Measurements from ENCODE around the gene TXNRD3.
"Not testable (repeated sequence)": the region's sequence is repeated elsewhere in the genome, so short reads cannot be mapped to it uniquely, and the experiment has no call there.

Gene TXNRD3

DNA sequence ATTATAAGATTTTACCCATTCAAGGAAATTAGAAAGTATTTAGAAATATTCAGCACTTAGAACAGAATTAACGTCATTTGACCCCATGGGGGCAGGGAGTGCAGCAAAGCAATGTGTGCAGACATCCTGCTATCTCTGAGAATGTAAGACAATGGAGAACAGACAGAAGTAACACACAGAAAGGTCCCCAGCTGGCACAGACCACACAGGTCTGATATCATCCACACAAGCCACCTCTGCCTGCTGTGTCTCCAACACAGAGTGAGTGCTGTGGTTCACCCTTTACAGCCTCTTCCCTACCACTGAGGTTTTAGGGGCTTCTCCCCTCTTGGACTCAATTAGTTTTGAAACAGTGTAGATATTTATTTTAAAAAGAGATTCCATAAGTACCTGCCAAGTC lies 16.1 kb downstream of the TXNRD3 start:
- FAIRE-seq: no peak

DNA sequence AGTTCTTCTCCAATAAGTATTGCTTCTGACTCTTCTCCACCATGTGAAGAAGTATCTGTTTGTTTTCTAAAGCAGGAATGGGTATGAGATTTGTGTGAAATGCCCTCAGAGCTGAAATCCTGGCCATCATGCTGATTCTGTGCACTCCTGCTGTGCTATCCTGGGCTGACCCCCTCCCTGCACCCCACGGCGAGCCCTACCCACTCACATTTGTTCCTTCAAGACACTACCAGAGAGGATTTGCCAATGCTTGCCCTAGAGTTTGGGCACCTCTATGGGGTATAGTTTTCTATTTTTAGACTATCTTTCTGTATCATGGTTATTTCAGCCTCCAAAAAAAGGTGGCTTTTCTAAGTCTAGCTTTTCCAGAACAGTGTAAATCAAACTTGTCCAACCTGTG lies 18.5 kb downstream of the TXNRD3 start:
- FAIRE-seq: no peak

DNA sequence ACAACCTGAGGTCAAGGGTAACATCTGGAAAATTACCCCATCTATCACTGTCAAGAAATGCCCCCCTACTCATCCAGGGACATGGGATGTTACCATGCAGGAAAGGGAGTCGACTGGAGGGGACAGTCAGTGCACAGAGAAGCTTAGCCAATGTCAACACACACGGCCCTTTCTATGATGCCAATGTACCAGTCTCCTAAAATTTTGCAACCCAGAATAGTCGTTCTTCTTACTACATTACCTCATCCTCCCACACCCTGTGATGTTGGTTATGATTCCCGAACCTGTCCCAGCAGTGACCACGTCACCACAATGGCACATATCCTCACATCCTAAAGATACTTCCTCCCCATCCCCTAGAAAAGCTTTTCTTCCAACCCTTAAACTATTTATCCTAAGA lies 20.1 kb downstream of the TXNRD3 start:
- no peak for FAIRE-seq

DNA sequence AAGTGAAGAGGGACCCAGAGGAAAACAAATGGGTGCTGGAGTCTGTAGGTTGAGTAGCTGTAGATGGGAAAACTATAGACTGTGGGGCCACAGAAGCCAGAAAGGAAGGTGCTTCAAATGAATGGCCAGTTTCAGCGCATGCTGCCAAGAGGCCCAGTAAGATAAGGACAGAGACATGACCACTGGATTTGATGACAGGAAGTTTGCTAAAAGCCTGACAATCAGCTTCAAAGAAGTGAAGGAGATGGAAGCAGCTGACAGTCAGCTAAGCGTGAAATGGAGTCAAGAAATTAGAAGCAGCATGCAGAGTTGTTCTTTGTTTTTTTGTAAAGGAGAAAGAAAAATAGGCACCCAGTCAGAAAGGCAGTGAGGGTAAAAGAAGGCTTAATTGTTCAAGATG lies 24.9 kb downstream of the TXNRD3 start:
- FAIRE-seq: no peak

DNA sequence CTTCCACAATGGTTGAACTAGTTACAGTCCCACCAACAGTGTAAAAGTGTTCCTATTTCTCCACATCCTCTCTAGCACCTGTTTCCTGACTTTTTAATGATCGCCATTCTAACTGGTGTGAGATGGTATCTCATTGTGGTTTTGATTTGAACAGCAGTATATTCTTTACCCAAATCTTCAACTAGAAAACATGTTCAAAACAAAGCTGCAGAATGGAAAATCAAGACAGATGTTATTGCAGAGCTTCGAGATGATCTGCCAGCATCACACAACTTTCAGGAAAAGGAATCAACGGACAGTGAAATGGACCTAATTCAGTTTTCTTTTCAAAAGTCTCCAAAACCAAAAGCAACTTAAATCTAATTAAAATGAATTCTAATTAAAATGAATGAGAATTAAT lies 29.2 kb downstream of the TXNRD3 start:
- not testable (repeated sequence) for FAIRE-seq

DNA sequence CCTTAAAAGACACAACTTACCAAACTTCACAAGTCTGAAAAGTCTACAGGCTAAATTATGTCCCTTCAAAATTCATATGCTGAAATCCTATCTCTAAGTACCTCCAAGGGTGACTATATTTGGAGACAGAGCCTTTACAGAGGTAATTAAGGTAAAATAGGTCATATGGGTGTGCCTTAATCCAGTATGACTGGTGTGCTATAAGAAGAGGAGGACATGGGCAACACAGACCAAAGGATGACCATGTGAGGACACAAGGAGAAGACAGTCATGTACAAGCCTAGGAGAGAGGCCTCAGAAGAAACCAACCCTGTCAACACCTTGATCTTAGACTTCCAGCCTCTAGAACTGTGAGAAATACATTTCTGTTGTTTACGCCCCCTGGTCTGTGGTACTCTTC lies 32.2 kb downstream of the TXNRD3 start:
- FAIRE-seq: no peak

DNA sequence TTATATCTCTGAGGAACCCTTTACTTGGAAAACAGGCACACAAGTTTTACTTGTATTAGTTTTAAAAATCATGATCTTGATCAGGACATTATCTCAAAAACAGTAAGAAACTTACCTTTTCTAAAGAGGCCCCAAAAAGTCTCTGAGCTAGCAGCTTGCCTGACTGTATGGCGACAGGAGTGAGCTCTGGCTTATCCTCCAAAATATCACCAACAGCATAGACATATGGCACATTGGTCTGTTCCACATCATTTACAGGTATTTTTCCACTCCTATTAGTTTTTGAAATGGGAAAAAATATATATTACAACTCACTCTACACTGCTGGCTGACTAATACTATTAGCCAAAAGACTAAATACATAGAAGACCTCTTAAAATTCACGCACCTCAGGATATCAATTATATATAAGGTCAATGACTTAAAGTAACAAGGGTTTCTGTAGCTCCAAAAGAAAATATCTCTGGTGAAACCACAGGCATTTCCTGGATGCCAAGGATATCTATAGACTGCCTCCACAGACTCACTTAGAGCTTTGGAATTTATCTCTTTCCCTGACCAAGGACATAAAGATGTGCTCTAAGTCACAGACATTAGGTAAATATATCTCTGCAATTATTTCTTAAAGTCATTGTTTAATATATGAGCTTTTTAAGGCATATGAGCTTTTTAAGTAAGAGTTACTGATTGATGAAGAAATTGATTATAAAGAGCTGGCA lies 33.1 kb downstream of the TXNRD3 start:
- no peak for FAIRE-seq

DNA sequence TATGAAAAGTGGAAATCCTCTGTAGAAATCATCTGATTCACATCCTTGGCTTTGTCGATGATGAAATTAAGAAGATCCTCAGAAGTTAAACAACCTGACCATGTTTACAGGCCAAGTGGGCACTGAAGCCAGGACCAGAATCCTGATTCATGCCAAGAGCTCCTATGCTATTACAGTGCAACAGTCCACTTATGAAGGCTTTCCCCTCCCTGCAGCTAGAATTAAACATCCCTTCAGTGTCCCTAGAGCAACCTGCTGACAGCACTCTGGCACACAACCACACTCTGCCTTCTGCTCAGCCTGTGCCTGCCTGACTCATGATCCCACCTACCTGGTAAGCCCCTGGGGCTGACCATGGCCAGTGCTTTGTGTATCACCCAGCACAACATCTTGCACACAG lies 33.8 kb downstream of the TXNRD3 start:
- no peak for FAIRE-seq

DNA sequence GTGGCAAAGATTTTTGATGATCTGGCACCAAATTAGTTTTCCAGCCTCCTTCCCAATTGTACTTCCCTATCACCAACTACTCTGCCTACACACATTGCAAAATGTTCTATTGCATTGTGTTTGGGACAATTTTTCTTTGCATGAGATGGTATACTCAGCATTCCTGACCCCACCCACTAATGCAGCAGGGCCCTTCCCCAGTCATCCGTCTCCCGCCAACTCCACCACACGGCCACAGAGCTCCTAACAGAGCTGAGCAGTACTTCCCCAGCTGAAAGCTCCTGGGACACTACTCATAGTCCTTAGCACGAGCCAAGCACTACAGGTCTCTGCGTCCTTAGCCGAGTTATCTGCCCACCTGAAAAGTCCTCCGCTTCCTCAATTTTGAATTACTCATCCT lies 34.2 kb downstream of the TXNRD3 start:
- FAIRE-seq: no peak

DNA sequence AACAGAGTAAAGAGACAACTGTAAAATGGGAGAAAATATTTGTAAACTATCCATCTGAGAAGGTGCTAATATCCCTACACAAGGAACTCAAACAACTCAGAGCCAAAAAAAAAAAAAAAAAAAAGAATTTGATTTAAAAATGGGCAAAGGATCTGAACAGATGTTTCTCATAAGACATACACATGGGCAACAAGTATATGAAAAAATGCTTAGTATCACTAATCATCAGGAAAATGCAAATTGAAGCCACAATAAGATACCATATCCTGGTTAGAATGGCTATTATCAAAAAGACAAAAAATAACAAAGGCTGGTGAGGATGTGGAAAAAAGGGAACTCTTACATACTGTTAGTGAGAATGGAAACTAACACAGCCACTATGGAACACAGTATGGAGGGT lies 36.2 kb downstream of the TXNRD3 start:
- no peak for FAIRE-seq

DNA sequence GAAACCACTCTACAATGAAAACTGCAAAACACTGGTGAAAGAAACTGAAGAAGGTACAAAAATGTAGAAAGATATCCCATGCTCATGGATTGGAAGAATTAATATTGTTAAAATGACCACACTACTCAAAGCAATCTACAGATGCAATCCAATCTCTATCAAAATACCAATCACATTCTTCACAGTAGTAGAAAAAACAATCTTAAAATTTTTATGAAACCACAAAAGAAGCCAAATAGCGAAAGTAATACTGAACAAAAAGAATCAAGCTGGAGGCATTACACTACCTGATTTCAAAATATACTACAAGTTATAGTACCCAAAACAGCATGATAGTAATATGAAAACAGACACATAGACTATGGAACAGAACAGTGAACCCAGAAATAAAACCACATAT lies 36.9 kb downstream of the TXNRD3 start:
- no peak for FAIRE-seq

DNA sequence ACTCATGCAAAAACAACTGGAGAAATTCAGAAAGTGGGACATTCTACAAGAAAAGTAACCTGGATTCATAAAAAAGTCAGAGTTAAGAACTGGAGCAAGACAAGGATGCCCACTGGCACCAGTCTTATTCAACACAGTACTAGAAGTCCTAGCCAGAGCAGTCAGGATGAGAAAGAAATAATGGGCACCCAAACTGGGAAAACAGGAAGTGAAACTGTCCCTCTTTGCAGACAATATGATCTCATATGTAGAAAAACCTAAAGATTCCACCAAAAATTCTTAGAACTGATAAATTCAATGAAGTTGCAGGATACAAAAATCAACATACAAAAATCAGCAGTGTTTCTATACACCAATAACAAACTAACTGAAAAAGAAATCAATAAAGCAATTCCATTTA lies 37.4 kb downstream of the TXNRD3 start:
- no peak for FAIRE-seq

DNA sequence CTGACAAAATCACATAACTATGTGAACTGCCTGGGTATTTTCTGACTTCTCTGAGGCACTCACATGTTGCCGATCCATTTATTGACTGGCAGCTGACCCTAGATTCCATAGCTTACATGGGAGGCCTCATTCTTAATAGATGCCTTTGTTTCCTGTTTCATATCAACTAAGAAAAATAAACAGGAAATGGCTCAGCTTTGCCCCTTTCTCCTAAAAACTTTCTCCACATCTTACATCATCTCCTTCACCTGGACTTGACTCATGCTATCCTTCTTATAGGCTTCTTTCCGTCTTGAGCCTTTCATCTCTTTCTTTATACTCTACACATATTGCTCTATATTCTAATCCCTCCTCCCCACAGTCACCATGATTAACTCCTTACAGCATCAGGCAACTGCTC lies 38.0 kb downstream of the TXNRD3 start:
- no peak for FAIRE-seq

DNA sequence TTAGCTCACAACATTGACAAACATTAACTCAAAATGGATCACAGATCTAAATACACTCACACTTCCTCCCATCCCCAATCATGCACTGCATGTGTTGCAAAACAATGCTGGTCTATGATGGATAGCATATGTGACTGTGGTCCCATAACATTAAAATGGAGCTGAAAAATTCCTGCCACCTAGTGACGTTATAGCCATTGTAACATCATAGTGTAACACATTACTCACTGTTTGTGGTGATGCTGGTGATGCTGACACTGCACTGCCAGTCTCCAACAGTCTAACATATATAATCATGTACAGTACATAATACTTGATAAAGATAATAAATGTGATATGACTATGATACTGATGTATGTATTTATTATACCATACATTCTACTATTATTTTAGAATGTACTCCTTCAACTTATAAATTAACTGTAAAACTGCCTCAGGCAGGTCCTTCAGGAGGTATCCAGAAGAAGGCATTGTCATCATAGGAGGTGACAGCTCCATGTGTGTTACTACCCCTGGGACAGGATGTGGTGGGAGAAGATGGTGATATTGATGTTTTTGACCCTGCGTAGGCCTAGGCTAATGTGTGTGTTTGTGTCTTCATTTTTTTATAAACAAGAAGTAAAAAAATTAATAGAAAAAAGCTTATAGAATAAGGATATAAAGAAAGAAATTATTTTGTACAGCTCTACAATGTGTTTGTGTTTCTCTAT lies 41.3 kb downstream of the TXNRD3 start:
- FAIRE-seq: no peak

DNA sequence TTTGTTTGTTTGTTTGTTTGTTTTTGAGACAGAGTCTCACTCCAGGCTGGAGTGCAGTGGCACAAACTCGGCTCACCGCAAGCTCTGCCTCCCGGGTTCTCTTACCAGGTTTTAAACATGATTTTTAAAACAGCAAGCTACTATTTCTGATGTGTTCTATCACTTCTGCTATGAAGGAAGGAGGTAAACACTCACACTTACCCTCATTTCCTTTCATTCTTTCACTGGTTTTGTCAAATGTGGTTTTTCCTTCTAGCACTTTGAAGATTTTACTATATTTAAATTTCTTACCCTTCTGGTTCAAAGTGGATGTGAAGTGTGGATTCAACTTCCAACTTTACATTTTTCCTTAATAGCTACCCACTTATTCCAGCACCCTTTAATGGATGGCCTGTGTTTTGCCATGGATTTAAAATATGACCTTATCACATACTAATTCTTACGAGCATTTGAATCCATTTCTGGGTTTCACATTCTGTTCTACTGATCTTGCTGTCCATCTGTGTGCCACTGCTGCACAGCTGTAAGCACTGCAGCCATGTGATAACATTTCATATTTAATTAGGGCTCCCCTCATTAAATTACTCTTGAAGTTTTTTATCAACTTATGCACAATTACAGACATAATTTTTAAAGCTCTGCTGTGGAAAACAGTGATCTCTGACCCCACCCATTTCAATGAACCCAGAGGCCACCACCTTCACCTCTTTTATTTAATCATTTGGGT lies 42.3 kb downstream of the TXNRD3 start:
- FAIRE-seq: no peak

DNA sequence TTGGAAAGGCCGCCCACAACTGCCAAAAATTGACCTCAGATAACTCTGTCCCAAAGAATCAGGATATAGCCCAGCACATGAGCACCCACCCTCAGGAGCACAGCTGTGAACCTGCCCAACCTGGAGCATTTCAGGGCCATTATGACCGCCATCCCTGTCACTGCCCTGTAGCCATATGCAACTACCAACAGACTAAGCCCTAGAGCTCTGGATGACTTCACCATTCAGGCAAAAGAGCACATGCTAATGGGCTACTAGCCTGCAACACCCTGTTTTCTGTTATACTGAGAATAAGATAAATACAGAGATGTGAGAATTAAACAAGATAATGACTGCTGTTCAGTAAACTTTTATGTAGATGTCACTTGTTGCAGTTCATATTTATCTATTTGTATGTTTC lies 45.0 kb downstream of the TXNRD3 start:
- no peak for FAIRE-seq

DNA sequence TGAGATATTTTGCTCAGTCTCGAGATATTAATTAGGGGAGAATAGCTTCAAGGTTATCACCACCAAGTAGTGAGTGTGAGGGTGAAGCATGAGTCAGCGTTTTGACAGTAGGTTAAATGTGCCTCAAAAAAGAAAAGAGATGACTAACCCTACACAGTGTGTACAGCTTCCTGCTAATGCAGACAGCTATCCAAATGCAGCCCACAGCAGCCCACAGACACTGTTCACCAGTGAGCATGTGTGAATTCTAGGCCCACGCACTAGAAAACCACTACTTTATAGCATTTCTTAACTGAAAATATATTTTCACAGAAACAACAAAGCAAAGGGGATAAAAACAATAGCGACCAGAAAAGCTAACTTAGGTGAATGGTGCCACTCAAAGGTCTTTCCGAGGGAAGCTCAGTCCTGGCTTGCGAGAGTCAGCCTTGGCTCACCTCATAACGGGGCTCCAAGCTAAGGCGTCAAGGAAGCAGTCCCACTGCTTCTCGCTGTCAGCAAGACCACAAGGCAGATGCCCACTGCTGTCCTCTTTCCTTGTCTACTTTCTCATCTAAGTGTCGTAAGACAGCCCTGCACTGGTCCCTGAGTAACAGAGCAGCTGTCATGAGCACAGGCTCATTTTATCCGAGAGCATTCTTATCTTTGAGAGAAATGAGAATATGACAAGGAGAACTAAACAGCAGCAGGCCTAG lies 47.6 kb downstream of the TXNRD3 start:
- no peak for FAIRE-seq

DNA sequence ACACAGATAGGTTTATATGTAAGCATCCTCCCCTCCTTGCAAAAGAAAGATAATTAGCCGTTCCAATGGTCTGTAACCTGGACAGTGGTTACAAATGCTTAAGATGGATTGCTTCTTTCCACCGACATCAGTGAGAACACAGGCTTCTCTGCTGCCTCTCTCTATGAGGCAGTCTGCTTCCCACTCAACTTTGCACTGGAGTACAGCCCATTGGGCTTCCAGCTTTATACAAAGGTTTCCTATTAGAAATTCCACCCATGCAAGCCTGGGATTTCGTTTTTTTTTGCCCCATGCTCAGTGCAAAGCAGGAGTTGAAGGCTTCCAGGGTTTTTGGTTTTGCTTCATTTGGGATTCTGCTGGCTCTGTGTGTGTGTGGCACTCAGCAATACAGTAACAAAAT lies 48.9 kb downstream of the TXNRD3 start:
- FAIRE-seq: no peak

DNA sequence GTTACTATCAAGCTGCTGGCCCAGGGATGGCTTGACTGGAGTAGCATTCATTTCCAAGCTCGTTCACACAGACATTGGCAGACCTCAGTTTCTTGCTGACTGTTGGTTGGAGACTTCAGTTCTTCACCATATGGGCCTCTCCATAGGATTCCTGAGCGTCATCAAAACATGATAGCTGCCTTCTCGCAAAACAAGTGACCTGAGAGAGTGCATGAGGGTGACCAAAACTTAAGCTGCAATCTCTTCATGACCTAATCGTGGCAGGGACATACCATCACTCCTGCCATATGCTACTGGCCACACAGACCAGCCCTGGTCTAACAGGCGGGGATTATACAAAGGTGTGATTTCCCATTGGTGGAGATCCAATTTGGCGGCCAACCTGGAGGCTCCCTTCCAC lies 50.2 kb downstream of the TXNRD3 start:
- no peak for FAIRE-seq

DNA sequence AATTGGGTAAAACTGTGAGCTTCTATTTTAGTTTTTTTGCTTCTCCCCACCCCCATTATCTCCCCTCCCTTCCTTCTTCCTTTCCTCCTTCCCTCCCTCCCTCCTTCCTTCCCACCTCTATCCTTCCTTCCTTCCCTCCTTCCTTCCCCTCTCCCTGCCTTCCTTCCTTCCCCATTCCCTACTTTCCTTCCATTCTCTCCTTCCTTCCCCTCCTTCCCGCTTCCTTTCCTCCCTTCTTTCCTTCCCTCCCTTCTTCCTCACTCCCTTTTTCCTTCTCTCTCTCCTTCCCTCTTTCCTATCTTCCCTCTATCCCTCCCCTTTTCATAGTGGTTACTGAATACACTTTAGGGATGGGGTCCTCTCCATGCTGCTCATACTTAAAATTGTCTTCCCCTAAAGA lies 55.8 kb downstream of the TXNRD3 start:
- FAIRE-seq: no peak

DNA sequence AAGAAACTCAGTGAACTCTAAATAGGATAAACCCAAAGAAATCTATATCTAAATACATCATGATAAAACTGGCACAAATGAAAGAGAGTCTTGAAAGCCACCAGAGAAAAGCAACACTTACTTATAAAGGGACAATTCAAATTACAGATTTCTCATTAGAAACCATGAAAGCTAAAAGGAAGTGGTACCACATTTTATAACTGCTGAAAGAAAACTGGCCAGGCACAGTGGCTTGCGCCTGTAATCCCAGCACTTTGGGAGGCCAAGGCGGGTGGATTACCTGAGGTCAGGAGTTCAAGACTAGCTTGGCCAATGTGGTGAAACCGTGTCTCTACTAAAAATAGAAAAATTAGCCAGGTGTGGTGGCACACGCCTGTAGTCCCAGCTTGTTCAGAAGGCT lies 59.4 kb downstream of the TXNRD3 start:
- FAIRE-seq: not testable (repeated sequence)

DNA sequence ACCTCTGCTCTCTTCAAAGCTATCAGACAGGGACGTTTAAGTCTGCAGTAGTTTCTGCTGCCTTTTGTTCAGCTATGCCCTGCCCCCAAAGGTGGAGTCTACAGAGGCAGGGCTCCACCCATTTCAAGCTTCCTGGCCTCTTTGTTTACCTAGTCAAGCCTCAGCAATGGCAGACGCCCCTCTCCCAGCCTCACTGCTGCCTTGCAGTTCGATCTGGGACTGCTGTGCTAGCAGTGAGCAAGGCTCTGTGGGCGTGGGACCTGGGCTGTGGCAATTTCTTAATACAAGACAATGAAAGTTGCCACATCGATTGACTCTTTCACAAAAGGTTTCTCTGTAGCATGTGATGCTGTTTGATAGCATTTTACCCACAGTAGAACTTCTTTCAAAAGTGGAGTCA lies 63.4 kb downstream of the TXNRD3 start:
- not testable (repeated sequence) for FAIRE-seq

DNA sequence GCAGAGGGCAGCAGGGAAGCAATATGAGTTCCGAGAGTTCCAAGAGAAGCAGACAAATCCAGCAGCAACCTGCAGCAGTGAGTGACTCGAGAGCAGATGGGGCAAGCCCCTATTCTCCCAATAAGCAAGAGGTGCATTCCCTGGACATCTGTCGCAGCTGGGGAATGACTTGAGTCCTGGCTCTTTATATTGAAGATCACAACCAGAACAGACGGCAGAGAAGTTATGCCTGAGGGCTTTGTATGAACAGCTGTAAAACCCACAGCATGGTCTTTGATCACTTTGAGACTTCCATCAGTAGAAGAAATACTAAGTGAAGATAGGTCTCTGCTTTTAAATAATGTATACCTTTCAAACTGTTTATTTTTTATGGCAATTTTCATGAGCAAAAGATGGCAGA lies 72.6 kb downstream of the TXNRD3 start:
- FAIRE-seq: no peak

DNA sequence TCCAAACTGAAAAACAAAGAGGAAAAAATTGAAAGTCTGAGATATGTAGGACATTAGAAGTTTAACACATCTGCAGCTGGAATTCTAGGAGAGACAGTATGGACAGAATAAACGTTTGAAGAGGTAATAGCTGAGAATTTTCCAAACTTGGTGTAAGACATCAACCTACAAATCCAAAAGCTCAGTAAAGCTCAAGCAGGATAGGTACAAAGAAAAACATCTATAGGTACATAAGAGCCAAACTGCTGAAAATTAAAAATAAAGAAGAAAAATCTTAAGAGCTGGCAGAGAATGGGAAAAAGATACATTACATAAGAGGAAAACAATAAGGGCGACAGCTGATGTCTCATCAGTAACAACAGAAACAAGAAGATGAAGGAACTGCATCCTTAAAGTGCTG lies 73.4 kb downstream of the TXNRD3 start:
- no peak for FAIRE-seq

Data from islet of Langerhans (tissue), 1 donor.